A673 (cell line): Measurements from ENCODE around the gene TMEM198. TPM values are rescaled to one million over a fixed set of nuclear protein-coding genes. Genes with fewer than 3 reads are reported as not detected.

Experiments
- BruUV-seq: library from RNA; stranded (reverse); fragments of 400-500 nt; replicated peaks from 2 replicates; lab custom pipeline; 2021; lab: Mats Ljungman, UMichigan
- CTCF ChIA-PET: fragments of 300-600 bp; sonication (Branson Sonifier 250); formaldehyde crosslinking; loops from one replicate; lab custom pipeline; 2022; ENCODE audit warnings: antibody characterized with exemption; lab: Charles Lee
- POLR2A ChIA-PET: fragments of 300-600 bp; sonication (Branson Sonifier 250); formaldehyde crosslinking; loops from one replicate; lab custom pipeline; 2022; ENCODE audit warnings: antibody characterized with exemption; ENCODE audit not compliant: low non-redundant PET; lab: Charles Lee
- DNase-seq: peaks from one replicate; pipeline ENCODE4 v3.0.0-alpha.2; 2015; ENCODE audit warnings: low spot score
- H3K27ac ChIP-seq: fragments of 200-600 bp; sonication (generic); 2 replicates; pipeline ENCODE4 v1.5.1; 2016; ENCODE audit warnings: mixed run types, low read depth, mild to moderate bottlenecking, mixed read lengths, antibody characterized with exemption, low read length; ENCODE audit not compliant: poor library complexity, severe bottlenecking
- H3K27me3 ChIP-seq: fragments of 200-600 bp; sonication (generic); replicated peaks from 2 replicates; pipeline ENCODE4 v1.6.1; 2017; ENCODE audit warnings: mixed run types, low read depth, mild to moderate bottlenecking, mixed read lengths, antibody characterized with exemption, low read length; ENCODE audit not compliant: insufficient read depth, poor library complexity
- H3K36me3 ChIP-seq: fragments of 200-600 bp; sonication (generic); 2 replicates; pipeline ENCODE4 v1.6.1; 2016; ENCODE audit warnings: mixed run types, mild to moderate bottlenecking, mixed read lengths, antibody characterized with exemption, low read length; ENCODE audit not compliant: insufficient read depth, poor library complexity, severe bottlenecking
- H3K4me1 ChIP-seq: fragments of 200-600 bp; sonication (generic); 2 replicates; pipeline ENCODE4 v1.6.1; 2017; ENCODE audit warnings: mixed run types, mild to moderate bottlenecking, mixed read lengths, antibody characterized with exemption, low read length; ENCODE audit not compliant: insufficient read depth, poor library complexity, severe bottlenecking
- H3K4me3 ChIP-seq: fragments of 200-600 bp; sonication (generic); 2 replicates; pipeline ENCODE4 v1.5.1; 2016; ENCODE audit warnings: low read depth, mixed run types, mild to moderate bottlenecking, mixed read lengths, low read length; ENCODE audit not compliant: poor library complexity, severe bottlenecking
- H3K9me3 ChIP-seq: fragments of 200-600 bp; sonication (generic); 2 replicates; pipeline ENCODE4 v1.6.1; 2016; ENCODE audit warnings: mixed run types, low read depth, mild to moderate bottlenecking, mixed read lengths, antibody characterized with exemption, low read length; ENCODE audit not compliant: poor library complexity, severe bottlenecking
- EZH2 ChIP-seq: fragments of 200-600 bp; sonication (generic); IDR thresholded peaks from 2 replicates; pipeline ENCODE4 v1.6.1; 2017; ENCODE audit warnings: borderline replicate concordance, low read depth, mild to moderate bottlenecking, mixed read lengths, antibody characterized with exemption, low read length; ENCODE audit not compliant: poor library complexity, severe bottlenecking
- intact Hi-C: fragments of 100-400 bp; cut with micrococcal nuclease; formaldehyde crosslinking; loops from one replicate; pipeline ENCODE4 v1.10.0; 2022; ENCODE audit not compliant: unreplicated experiment
- total RNA-seq: library from RNA; stranded (reverse); gene quantifications from 2 replicates; pipeline ENCODE4 v1.2.3, GENCODE V29; 2021
- TF ChIP-seq, protein P1 (sequence below): fragments of 300-800, 200-600 bp; sonication (generic); conservative IDR thresholded peaks from 2 replicates; pipeline ENCODE4 v1.5.1; 2017; ENCODE audit warnings: low read depth, mild to moderate bottlenecking, antibody characterized with exemption, low read length, moderate library complexity, mixed read lengths

Gene TMEM198
- total RNA-seq, 1 experiment from 2014 or later = 4.6 TPM

GRCh38 chr2:219571311-219572236 lies 27.7 kb downstream of the TMEM198 start, which contains the start of gene OBSL1:
Gene OBSL1 (minus strand): TSS chr2:219571539. CDS start chr2:219571232, 307 bp downstream.
- DNase-seq = peak; percentile 77
- Histone ChIP-seq H3K4me3 (peak within 1 kb of the TSS; percentile 70), H3K36me3 (no peaks in the 10 kb centered on the region), H3K27ac (peak within 1 kb of the TSS; percentile 77), H3K9me3 (no peaks in the 10 kb centered on the region), H3K4me1 (peaks cover 14% of the 10 kb centered on the region), H3K27me3 (no peaks in the 10 kb centered on the region)
- intact Hi-C loops = no loop called here
- POLR2A ChIA-PET = no interaction called here
- CTCF ChIA-PET = interaction anchor here (0.6 to 1.1 kb wide), 4 partner anchors 9 to 106 kb away, joined by 3 to 5 read pairs (median 3); no protein-coding TSS in a partner anchor
- no peak for TF ChIP-seq EZH2
- TF ChIP-seq, protein P1, sequence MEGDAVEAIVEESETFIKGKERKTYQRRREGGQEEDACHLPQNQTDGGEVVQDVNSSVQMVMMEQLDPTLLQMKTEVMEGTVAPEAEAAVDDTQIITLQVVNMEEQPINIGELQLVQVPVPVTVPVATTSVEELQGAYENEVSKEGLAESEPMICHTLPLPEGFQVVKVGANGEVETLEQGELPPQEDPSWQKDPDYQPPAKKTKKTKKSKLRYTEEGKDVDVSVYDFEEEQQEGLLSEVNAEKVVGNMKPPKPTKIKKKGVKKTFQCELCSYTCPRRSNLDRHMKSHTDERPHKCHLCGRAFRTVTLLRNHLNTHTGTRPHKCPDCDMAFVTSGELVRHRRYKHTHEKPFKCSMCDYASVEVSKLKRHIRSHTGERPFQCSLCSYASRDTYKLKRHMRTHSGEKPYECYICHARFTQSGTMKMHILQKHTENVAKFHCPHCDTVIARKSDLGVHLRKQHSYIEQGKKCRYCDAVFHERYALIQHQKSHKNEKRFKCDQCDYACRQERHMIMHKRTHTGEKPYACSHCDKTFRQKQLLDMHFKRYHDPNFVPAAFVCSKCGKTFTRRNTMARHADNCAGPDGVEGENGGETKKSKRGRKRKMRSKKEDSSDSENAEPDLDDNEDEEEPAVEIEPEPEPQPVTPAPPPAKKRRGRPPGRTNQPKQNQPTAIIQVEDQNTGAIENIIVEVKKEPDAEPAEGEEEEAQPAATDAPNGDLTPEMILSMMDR = no peak
- BruUV-seq = no TSS peak

GRCh38 chr2:219572237-219573001 lies 28.6 kb downstream of the TMEM198 start, which contains the start of gene INHA:
Gene INHA (plus strand): TSS chr2:219572310. CDS start chr2:219572375, 65 bp downstream.
- CTCF ChIA-PET = no interaction called here
- no TSS peak for BruUV-seq
- intact Hi-C loops = no loop called here

GRCh38 chr2:219573166-219573565 lies 29.3 kb downstream of the TMEM198 start:
- DNase-seq = no peak
- no TSS peak for BruUV-seq
- Histone ChIP-seq H3K27me3 (no peaks in the 10 kb centered on the region), H3K4me1 (peaks cover 14% of the 10 kb centered on the region), H3K36me3 (no peaks in the 10 kb centered on the region), H3K27ac (no peak overlapping the region), H3K9me3 (no peaks in the 10 kb centered on the region), H3K4me3 (no peak overlapping the region)
- intact Hi-C loops = no loop called here
- TF ChIP-seq EZH2 = no peak
- TF ChIP-seq, protein P1 = no peak
- CTCF ChIA-PET = interaction anchor here (0.6 kb wide), 1 partner anchor 117 kb away, joined by 3 read pairs; no protein-coding TSS in a partner anchor
- POLR2A ChIA-PET = no interaction called here

More at GRCh38 chr2:219572237-219573001, 28.6 kb downstream of the TMEM198 start, which contains the start of gene INHA:
- H3K9me3 ChIP-seq = no peaks in the 10 kb centered on the region
- peaks cover 14% of the 10 kb centered on the region for H3K4me1 ChIP-seq
- H3K27me3 ChIP-seq = no peaks in the 10 kb centered on the region
- no peak for TF ChIP-seq EZH2
- TF ChIP-seq, protein P1 = no peak
- POLR2A ChIA-PET = no interaction called here
- H3K27ac ChIP-seq = peak within 1 kb of the TSS; percentile 77
- H3K4me3 ChIP-seq = peak within 1 kb of the TSS; percentile 70
- H3K36me3 ChIP-seq = no peaks in the 10 kb centered on the region
- no peak for DNase-seq
